Thoracic aorta (tissue), 2 donors: ENCODE results near the gene RFPL1. TPM values are rescaled to one million over a fixed set of nuclear protein-coding genes. Genes with fewer than 3 reads are reported as not detected.

ENCODE experiments used
- ATAC-seq: fragments of 150-250 bp; one replicate; pipeline ENCODE4 v1.8.0; 2017; ENCODE audit warnings: low read depth; ENCODE audit not compliant: insufficient number of reproducible peaks, low FRiP score
- DNase-seq: peaks from one replicate; pipeline ENCODE4 v3.0.0-alpha.2; 2020; ENCODE audit warnings: low spot score
- H3K27ac ChIP-seq, 2 donors: fragments of 200-600 bp; sonication (generic); 1 replicate in 1 of 2; 2 replicates in 1 of 2; pipeline ENCODE4 v1.5.1; 2016; ENCODE audit warnings: mild to moderate bottlenecking in 2 of 2, moderate library complexity in 2 of 2
- H3K27me3 ChIP-seq: fragments of 200-600 bp; sonication (generic); replicated peaks from 2 replicates; pipeline ENCODE4 v1.6.0; 2016; ENCODE audit warnings: mild to moderate bottlenecking; ENCODE audit not compliant: insufficient read depth
- H3K36me3 ChIP-seq: fragments of 200-600 bp; sonication (generic); one replicate; pipeline ENCODE4 v1.5.1; 2016
- H3K4me1 ChIP-seq, 2 donors: fragments of 200-600 bp; sonication (generic); 1 replicate in 1 of 2; 2 replicates in 1 of 2; pipeline versions ENCODE4 v1.5.1 to v1.6.0; 2016; ENCODE audit warnings: low read depth in 2 of 2, mild to moderate bottlenecking in 1 of 2; ENCODE audit not compliant: control insufficient read depth in 1 of 2
- H3K4me3 ChIP-seq: fragments of 200-600 bp; sonication (generic); 2 replicates; pipeline ENCODE4 v1.5.1; 2016; ENCODE audit warnings: mild to moderate bottlenecking
- H3K9me3 ChIP-seq: fragments of 200-600 bp; sonication (generic); 2 replicates; pipeline ENCODE4 v1.5.1; 2016
- total RNA-seq, 2 donors: library from RNA; depleted of rRNA; stranded (reverse); fragments of >200 nt; gene quantifications; one replicate each; pipeline versions ENCODE4 v1.1.0 to v1.2.3, GENCODE V29; 2016
- TF ChIP-seq, protein P1 (sequence below): fragments of 200-600 bp; sonication (generic); IDR thresholded peaks from one replicate; pipeline ENCODE4 v1.5.1; 2019; ENCODE audit warnings: antibody characterized with exemption

Gene RFPL1
- total RNA-seq, 2 donors from 2014 or later, result not detected

DNA sequence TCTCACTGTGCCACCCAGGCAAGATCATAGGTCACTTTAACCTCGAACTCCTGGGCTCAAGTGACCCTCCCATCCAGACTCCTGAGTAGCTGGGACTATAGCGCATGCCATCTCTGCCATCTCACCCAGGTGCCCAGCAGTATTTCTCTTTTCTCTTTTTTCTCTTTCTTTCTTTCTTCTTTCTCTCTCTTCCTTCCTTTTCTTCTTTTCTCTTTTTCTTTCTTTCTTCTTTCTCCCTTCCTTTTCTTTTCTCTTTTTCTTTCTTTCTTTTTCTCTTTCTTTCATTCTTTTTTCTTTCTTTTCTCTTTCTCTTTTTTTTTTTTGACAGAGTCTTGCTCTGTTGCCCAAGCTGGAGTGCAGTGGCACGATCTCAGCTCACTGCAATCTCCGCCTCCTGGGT is 13.5 kb downstream of the RFPL1 start:
- Histone ChIP-seq H3K36me3 (no peaks in the 10 kb centered on the region), H3K27me3 (no peaks in the 10 kb centered on the region), H3K4me1 (no peaks in the 10 kb centered on the region), H3K9me3 (no peaks in the 10 kb centered on the region), H3K27ac (no peak overlapping the region), H3K4me3 (no peak overlapping the region)
- ATAC-seq, result no peak
- TF ChIP-seq, protein P1, sequence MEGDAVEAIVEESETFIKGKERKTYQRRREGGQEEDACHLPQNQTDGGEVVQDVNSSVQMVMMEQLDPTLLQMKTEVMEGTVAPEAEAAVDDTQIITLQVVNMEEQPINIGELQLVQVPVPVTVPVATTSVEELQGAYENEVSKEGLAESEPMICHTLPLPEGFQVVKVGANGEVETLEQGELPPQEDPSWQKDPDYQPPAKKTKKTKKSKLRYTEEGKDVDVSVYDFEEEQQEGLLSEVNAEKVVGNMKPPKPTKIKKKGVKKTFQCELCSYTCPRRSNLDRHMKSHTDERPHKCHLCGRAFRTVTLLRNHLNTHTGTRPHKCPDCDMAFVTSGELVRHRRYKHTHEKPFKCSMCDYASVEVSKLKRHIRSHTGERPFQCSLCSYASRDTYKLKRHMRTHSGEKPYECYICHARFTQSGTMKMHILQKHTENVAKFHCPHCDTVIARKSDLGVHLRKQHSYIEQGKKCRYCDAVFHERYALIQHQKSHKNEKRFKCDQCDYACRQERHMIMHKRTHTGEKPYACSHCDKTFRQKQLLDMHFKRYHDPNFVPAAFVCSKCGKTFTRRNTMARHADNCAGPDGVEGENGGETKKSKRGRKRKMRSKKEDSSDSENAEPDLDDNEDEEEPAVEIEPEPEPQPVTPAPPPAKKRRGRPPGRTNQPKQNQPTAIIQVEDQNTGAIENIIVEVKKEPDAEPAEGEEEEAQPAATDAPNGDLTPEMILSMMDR, result no peak
- no peak for DNase-seq

DNA sequence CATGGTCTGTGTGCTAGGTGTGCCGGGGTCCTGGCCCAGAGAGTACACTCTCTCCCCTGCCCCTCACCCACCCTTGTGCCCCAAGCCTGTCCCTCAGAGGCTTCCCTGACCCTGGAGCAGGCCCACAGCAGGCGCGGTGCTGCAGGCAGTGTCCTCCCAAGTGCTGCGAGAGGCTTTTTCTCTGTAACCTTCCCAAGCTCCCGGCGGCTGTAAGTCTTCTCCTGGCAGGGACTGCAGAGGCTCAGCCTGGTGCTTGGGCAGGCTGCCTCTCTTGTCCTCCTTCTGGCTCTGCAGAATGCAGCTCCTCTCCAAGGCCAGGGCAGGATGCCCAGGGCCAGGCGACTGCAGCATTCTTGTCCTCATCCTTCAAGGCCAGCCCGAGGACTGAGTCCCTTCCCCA is 15.9 kb downstream of the RFPL1 start:
- TF ChIP-seq, protein P1, result no peak
- Histone ChIP-seq H3K4me1 (no peaks in the 10 kb centered on the region), H3K9me3 (no peaks in the 10 kb centered on the region), H3K4me3 (no peak overlapping the region), H3K27ac (no peak overlapping the region), H3K36me3 (no peaks in the 10 kb centered on the region), H3K27me3 (no peaks in the 10 kb centered on the region)
- ATAC-seq (no peak), DNase-seq (no peak)

DNA sequence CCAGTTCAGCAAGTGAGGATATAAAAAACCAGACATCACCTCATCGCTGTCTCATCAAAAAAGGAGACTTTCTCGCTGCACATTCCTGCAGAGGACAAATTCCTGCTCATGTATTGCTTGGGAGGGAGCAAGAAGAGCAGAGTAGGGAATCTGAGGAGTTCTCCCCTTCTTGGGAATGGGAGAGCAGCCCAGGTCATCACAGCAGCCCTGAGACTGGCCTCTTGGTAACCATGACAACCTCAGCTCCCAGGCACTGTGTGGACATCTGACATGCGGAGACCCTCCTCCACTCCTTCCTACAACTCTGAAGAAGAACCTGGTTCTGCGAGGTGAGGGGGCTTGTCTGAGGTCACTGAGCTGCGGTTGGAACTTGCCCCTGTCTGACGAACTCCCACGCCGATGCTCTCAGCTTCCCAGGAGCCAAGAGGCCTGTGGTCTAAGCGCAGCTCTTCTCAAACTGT is 17.9 kb downstream of the RFPL1 start:
- Histone ChIP-seq H3K27me3 (no peaks in the 10 kb centered on the region), H3K4me1 (no peaks in the 10 kb centered on the region), H3K4me3 (no peak overlapping the region), H3K36me3 (no peaks in the 10 kb centered on the region), H3K9me3 (no peaks in the 10 kb centered on the region), H3K27ac (no peak overlapping the region)
- TF ChIP-seq, protein P1, result no peak
- no peak for DNase-seq
- ATAC-seq, result no peak

DNA sequence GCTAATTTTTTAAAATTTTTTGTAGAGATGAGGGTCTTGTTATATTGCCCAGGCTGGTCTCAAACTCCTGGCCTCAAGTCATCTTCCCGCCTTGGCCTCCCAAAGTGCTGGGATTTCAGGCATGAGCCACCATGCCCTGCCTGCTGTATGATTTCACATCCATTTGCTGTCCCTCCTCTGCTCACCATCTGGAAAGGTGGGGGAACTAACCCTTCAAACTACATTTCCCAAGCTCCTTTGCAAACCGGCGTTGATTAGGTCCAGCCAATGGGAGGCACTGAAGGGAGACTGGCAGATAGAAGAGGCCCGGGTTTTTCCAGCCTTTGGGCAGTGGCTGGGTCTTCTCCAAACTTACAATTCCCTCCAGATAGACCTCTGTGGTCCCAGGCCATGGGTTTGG is 19.3 kb downstream of the RFPL1 start:
- H3K27ac ChIP-seq, result no peak overlapping the region
- H3K4me3 ChIP-seq, result no peak overlapping the region
- no peaks in the 10 kb centered on the region for H3K27me3 ChIP-seq
- ATAC-seq, result no peak
- TF ChIP-seq, protein P1, result no peak
- no peaks in the 10 kb centered on the region for H3K9me3 ChIP-seq
- no peaks in the 10 kb centered on the region for H3K4me1 ChIP-seq
- no peaks in the 10 kb centered on the region for H3K36me3 ChIP-seq
- DNase-seq, result no peak

DNA sequence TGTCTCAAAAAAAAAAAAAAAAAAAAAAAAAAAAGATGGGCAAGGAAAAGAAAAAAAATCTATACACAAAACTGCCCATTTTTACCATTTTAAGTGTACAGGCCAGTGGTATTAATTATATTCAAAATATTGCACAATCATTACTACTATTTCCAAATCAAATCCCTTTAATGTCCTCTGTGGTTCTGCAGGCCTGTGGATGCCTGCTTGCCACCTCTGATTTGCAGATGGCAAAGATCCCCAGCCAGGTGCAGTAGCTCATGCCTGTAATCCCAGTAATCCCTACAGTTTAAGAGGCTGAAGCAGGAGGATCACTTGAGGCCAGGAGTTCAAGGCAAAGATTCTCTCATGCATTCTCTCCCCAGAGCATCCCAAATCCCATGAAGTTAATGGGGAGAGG is 20.2 kb downstream of the RFPL1 start:
- ATAC-seq, result no peak
- no peak for DNase-seq
- Histone ChIP-seq H3K4me1 (no peaks in the 10 kb centered on the region), H3K27me3 (no peaks in the 10 kb centered on the region), H3K36me3 (no peaks in the 10 kb centered on the region), H3K4me3 (no peak overlapping the region), H3K27ac (no peak overlapping the region), H3K9me3 (no peaks in the 10 kb centered on the region)
- TF ChIP-seq, protein P1, result no peak
